Testis (tissue), 3 donors: ENCODE results near the gene CDKAL1. TPM values are rescaled to one million over a fixed set of nuclear protein-coding genes. Genes with fewer than 3 reads are reported as not detected.
"Not testable (repeated sequence)": the region's sequence is repeated elsewhere in the genome, so short reads cannot be mapped to it uniquely, and the experiment has no call there.

Experiments used
- DNase-seq: peaks from one replicate; pipeline ENCODE4 v3.0.0-alpha.2; 2019
- H3K27ac ChIP-seq, 2 donors: fragments of 200-600 bp; sonication (generic); one replicate each; pipeline ENCODE4 v1.5.1; 2019
- H3K27me3 ChIP-seq: fragments of 200-600 bp; sonication (generic); one replicate; pipeline ENCODE4 v1.5.1; 2019
- H3K36me3 ChIP-seq: fragments of 200-600 bp; sonication (generic); one replicate; pipeline ENCODE4 v1.5.1; 2017; ENCODE audit warnings: low read depth; ENCODE audit errors: missing control alignments
- H3K4me1 ChIP-seq: fragments of 200-600 bp; sonication (generic); one replicate; pipeline ENCODE4 v1.5.1; 2019
- H3K4me3 ChIP-seq, 2 donors: fragments of 200-600 bp; sonication (generic); one replicate each; pipeline ENCODE4 v1.5.1; 2017 to 2019
- H3K9me3 ChIP-seq: fragments of 200-600 bp; sonication (generic); one replicate; pipeline ENCODE4 v1.5.1; 2017
- POLR2A ChIP-seq: fragments of 450-650 bp; IDR thresholded peaks from one replicate; pipeline ENCODE4 v1.6.1; 2017; ENCODE audit warnings: antibody characterized with exemption, mild to moderate bottlenecking, moderate library complexity
- WGBS, 2 donors: methylation state at CpG; one replicate each; pipeline ENCODE4 v1.1.5; 2018; 5-methylcytosine and 5-hydroxymethylcytosine counted together
- intact Hi-C: fragments of 100-400 bp; cut with DNase I; formaldehyde crosslinking; loops from one replicate; pipeline ENCODE4 v1.15.1; 2023; ENCODE audit warnings: low total_unique reads
- polyA plus RNA-seq: library from polyadenylated mRNA; stranded (reverse); fragments of 350-450 nt; fragmentation: Illumina TruSeq; extraction: RNeasy Lipid Tissue Mini Kit (QIAGEN cat#74804); gene quantifications from one replicate; pipeline ENCODE4 v1.2.3, GENCODE V29; 2014; ENCODE audit warnings: low read depth, low replicate concordance; ENCODE audit not compliant: insufficient read depth
- total RNA-seq, 2 donors: library from RNA; depleted of rRNA; stranded (reverse); fragments of >200 nt; gene quantifications; one replicate each; pipeline ENCODE4 v1.2.3, GENCODE V29; 2016
- TF ChIP-seq, protein P1 (sequence below), 3 experiments: fragments of 450-650 bp in 2 of 3; fragments of 200-600 bp in 1 of 3; sonication (generic) in 1 of 3; IDR thresholded peaks; one replicate each; pipeline ENCODE4 v1.5.1; 2016 to 2019; ENCODE audit warnings: antibody characterized with exemption in 3 of 3, mild to moderate bottlenecking in 2 of 3, moderate library complexity in 1 of 3

CDKAL1 gene
- total and polyA plus RNA-seq, 3 donors from 2014 or later, result 11.1 to 18.5 (median 16.1) TPM

DNA sequence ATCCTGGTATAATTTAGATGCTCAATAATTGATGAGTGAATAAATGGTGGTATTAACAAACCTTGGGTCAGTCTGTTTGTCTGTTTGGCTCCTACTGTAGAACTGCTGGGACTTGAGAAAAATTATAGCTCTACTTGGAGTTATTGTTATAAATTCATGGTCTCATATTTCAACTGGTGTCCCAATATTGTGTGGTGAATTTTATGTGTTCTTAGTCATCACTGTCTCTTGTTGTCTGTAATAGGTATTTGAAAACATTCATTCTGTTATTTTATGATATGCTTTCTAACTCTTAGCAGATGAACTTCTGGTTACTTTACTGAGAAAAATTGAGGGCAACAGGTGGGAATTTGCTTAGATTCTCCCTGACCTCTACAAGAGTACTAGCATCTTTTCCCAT is 221.4 kb downstream of the CDKAL1 start:
- intact Hi-C loops, result no loop called here

DNA sequence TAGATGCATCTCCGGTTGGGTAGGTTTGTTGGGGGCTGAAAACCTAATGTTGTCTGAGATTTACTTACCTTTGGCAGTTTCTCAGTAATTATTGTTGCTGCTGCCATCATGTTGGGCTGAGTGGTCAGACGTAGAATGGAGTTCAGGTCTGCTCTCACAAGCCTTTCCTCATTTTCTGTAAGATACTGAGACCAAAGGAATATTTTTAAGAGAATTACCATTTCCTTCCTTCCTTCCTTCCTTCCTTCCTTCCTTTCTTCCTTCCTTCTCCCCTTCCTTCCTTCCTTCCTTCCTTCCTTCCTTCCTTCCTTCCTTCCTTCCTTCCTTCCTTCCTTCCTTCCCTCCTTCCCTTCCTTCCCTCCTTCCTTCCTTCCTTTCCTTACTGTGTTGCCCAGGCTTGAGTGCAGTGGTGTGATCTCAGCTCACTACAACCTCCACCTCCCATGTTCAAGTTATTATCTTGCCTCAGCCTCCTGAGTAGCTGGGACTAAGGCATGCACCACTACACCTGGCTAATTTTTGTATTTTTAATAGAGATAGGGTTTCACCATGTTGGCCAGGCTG is 222.4 kb downstream of the CDKAL1 start:
- H3K27me3 ChIP-seq, H3K36me3 ChIP-seq, DNase-seq, H3K4me1 ChIP-seq, intact Hi-C loops, H3K9me3 ChIP-seq, H3K27ac ChIP-seq, H3K4me3 ChIP-seq: not testable (repeated sequence)
- 100% methylated on average over 2 of the region's 2 CpGs for WGBS, 2 donors

More for the DNA sequence above, 221.4 kb downstream of the CDKAL1 start:
- H3K4me3 ChIP-seq, result no peak overlapping the region
- DNase-seq, result no peak
- no peak overlapping the region for H3K27ac ChIP-seq
- H3K9me3 ChIP-seq, result no peaks in the 10 kb centered on the region
- H3K36me3 ChIP-seq, result no peaks in the 10 kb centered on the region
- H3K27me3 ChIP-seq, result no peaks in the 10 kb centered on the region
- TF ChIP-seq POLR2A, result no peak
- TF ChIP-seq, protein P1, sequence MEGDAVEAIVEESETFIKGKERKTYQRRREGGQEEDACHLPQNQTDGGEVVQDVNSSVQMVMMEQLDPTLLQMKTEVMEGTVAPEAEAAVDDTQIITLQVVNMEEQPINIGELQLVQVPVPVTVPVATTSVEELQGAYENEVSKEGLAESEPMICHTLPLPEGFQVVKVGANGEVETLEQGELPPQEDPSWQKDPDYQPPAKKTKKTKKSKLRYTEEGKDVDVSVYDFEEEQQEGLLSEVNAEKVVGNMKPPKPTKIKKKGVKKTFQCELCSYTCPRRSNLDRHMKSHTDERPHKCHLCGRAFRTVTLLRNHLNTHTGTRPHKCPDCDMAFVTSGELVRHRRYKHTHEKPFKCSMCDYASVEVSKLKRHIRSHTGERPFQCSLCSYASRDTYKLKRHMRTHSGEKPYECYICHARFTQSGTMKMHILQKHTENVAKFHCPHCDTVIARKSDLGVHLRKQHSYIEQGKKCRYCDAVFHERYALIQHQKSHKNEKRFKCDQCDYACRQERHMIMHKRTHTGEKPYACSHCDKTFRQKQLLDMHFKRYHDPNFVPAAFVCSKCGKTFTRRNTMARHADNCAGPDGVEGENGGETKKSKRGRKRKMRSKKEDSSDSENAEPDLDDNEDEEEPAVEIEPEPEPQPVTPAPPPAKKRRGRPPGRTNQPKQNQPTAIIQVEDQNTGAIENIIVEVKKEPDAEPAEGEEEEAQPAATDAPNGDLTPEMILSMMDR (IDR thresholded peaks at IDR 0.05), result no peak
- H3K4me1 ChIP-seq, result no peaks in the 10 kb centered on the region

DNA sequence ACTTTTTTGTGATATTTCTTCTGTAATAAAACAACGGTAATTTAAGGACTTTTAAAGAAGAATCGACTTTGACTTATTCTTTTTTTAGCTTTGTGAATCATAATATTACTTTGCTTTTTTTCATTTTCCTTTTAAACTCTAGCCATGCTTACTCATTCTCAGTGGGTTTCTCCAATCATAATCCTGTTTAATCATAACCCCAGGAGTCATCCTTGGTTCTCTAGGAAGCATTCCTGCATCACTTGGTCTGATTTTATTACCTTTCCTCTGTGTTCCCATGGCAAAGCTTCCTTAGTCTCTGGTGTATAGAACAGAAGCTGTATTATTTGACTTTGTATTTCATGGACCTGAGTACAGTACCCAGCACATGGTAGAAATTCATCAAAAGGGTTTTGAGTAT is 223.5 kb downstream of the CDKAL1 start:
- no peaks in the 10 kb centered on the region for H3K27me3 ChIP-seq
- no peaks in the 10 kb centered on the region for H3K4me1 ChIP-seq
- WGBS, 2 donors, result 72 to 87% methylated on average over 2 of the region's 2 CpGs
- DNase-seq, result no peak
- intact Hi-C loops, result no loop called here
- no peak overlapping the region for H3K27ac ChIP-seq
- no peaks in the 10 kb centered on the region for H3K36me3 ChIP-seq
- TF ChIP-seq, protein P1 (IDR thresholded peaks at IDR 0.05), result no peak
- TF ChIP-seq POLR2A, result no peak
- H3K9me3 ChIP-seq, result no peaks in the 10 kb centered on the region
- H3K4me3 ChIP-seq, result no peak overlapping the region

DNA sequence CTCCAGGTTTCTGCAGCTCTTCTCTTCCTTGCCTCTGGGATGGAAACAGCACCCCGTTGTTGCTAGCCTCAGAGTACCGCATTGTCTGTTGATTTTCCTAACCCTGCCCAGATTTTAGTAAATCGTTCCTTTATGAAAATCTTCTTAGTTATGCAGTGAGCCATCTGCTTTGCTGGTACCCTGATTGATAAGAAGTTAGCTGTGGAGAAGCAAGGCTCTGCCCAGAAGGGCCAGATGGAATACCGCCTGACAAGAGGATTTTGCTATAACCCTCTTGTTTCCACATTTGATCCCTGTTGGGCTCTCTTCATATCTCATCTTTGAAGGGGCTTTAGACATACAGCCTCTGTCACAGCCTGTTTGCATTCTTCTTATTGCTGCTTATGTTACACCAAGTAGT is 229.0 kb downstream of the CDKAL1 start:
- Histone ChIP-seq H3K27me3 (no peaks in the 10 kb centered on the region), H3K4me1 (no peaks in the 10 kb centered on the region), H3K4me3 (no peak overlapping the region), H3K36me3 (no peaks in the 10 kb centered on the region), H3K27ac (no peak overlapping the region), H3K9me3 (no peaks in the 10 kb centered on the region)
- DNase-seq, result no peak
- TF ChIP-seq, protein P1 (IDR thresholded peaks at IDR 0.05), result no peak
- TF ChIP-seq POLR2A, result no peak
- intact Hi-C loops, result no loop called here
- WGBS, 2 donors, result 90 to 92% methylated on average over 4 of the region's 4 CpGs

DNA sequence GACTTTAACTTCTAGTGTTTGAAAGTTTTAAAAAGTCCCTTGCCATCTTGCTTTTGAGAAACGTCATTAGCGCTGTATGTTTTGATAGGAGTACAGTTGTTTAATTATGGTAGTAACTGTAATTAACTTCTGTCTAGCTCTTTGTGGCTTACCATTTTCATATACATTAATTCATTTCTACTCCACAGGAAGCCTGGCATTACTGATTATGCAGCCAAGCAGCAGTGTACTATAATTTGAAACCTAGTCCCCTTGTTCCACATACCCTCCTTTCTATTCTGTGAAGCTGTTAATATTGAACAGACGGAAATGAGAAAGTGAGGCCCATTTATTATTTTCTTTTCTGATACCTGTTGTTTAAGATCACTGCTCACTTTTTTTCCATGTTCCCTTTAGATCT is 235.4 kb downstream of the CDKAL1 start:
- Histone ChIP-seq H3K36me3 (no peaks in the 10 kb centered on the region), H3K4me3 (no peak overlapping the region), H3K27ac (no peak overlapping the region), H3K4me1 (no peaks in the 10 kb centered on the region), H3K27me3 (no peaks in the 10 kb centered on the region), H3K9me3 (no peaks in the 10 kb centered on the region)
- intact Hi-C loops, result no loop called here
- DNase-seq, result no peak
- 90 to 93% methylated on average over 3 of the region's 3 CpGs for WGBS, 2 donors
- TF ChIP-seq POLR2A, result no peak
- TF ChIP-seq, protein P1 (IDR thresholded peaks at IDR 0.05), result no peak
